NCI-H1417 (cell line): Measurements from ENCODE around the gene MYADML2.
"Not testable (repeated sequence)": the region's sequence is repeated elsewhere in the genome, so short reads cannot be mapped to it uniquely, and the experiment has no call there.

Experiments
- DNase-seq, 3 experiments: peaks; one replicate each; lab custom pipeline; 2025; lab: John Stamatoyannopoulos, UW

Gene MYADML2

GRCh38 chr17:81947189-81947588 is at the start of gene MYADML2:
MYADML2 (minus strand) TSS chr17:81947233; CDS start chr17:81941741, 5,492 bp downstream.
- no peak for DNase-seq

DNA sequence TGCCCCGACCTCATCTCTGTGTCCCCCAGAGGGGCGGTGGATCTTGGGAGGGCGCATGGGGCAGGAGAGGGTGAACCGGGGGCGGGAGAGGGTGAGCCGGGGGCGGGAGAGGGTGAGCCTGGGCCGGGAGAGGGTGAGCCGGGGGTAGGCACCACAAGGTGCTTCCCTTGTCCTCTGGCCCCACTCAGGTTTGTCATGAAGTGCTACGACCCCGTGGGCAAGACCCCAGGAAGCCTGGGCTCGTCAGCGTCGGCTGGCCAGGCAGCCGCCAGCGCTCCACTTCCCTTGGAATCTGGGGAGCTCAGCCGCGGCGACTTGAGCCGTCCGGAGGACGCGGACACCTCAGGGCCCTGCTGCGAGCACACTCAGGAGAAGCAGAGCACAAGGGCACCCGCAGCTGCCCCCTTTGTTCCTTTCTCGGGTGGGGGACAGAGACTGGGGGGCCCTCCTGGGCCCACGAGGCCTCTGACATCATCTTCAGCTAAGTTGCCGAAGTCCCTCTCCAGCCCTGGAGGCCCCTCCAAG is 49.3 kb upstream of the MYADML2 start:
- DNase-seq: no peak

DNA sequence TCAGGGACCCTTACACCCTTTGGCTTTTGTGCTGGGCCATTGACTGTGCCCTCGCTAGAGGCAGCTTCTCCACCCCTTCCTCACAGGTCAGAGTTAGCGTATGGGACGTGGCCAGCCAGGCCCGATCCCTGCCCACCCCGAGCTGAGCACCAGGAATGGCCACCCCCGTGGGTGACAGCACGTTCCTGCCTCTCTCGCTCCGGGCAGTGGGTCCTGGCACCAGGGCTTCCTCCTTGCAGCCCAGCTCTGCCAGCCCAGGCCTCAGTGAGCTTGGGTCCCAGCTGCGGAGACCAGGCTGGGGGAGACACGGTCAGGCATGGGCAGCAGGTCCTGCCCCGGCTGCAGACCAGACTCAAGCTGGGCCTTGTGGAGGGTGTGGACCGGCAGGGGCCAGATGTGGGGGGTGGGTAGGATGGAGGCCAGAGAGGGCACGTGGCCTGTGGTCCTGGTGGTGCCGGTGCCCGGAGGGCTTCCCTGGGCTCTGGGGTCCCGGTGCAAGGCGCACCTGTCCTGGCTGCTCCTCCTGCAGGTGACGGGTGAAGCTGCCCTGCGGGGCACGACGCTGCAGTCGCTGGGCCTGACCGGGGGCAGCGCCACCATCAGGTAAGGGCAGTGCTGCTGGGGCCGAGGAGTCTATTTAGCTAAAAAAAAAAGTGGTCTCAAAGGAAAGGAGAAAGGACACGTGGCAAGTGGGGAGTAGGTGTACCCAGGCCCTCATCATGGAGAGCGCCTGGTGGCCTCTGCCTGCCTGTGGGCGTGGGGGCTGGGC is 48.6 kb upstream of the MYADML2 start:
- no peak for DNase-seq

- DNase-seq: no peak
These were observed 47.8 kb upstream of the MYADML2 start for GRCh38 chr17:81994593-81995462.

DNA sequence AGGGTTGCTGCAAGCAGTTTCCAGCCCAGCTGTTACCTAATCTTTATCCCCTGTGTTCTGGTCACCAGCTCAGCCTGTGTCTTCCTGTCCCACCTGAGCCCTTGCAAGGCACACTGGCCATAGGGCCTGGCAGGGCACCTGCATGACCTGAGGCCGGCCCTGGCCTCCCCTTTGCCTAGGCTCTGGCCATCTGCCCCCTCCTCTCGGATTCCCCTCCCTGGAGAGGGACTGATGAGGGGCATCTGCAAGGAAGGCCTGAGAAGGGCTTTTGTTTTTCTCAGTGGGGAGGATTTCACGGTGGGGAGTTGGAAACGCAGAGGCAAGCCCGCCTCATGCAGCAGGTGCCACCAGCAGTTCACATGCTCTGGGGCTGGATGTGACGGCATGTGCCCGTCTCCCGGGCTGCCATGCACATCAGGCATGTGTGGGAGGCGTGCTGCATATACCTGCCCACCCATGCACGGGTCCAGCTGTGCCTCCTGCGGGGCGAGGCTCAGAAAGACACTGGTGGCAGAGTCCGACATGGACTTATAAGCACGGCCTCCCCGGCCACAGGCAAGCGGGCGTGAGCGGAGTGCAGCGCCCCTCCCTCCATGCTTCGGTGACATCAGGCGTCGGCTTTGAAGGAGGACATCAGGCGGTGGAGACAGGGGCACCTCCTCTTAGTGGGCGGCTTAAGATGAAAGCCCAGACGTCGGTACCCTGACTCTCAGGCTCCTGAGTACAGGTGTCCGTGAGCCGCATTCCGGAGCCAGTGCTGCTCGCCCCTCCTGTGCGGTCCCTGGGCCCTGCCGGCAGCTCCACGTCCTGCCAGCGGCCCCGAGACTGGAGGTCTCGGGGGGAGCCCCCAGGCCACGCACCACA is 46.9 kb upstream of the MYADML2 start:
- no peak for DNase-seq

GRCh38 chr17:81992306-81993102 is 45.5 kb upstream of the MYADML2 start:
- no peak for DNase-seq

GRCh38 chr17:81991684-81992305 is 44.8 kb upstream of the MYADML2 start:
- DNase-seq: peak in 1 of 3 experiments; percentile 40

- DNase-seq: no peak
These were observed 44.0 kb upstream of the MYADML2 start for GRCh38 chr17:81990836-81991683.

DNA sequence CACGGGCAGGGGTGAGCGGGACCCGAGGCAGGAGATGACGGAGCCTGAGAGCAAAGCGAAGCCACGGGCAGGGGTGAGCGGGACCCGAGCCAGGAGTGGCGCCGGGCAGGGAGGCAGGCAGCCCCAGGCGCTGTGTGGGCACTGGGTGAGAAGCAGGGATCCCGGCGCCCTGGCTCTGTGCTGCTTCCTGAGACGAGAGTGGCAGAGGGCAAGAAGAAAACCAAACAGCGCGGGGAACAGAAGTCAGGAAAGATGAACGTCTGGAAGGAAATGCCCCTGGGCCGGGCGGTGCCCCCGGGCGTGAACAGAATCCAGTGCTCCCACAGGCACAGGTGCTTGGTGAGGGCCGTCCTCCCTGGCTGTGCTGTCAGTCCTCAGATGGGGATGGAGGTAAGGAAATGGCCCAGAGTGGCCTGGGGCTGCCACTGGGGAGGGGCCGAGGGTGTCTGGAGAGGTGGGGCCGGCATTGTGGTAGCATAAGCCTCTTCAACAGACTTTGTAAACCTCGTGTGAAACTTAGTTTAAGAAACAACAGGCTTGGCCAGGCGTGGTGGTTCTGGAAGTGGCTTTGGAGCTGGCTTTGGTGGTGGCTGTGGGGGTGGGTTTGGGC is 40.2 kb upstream of the MYADML2 start:
- no peak for DNase-seq

GRCh38 chr17:81986606-81987005 is 39.6 kb upstream of the MYADML2 start:
- DNase-seq: no peak

- no peak for DNase-seq
These were observed 37.9 kb upstream of the MYADML2 start for GRCh38 chr17:81984773-81985410.

DNA sequence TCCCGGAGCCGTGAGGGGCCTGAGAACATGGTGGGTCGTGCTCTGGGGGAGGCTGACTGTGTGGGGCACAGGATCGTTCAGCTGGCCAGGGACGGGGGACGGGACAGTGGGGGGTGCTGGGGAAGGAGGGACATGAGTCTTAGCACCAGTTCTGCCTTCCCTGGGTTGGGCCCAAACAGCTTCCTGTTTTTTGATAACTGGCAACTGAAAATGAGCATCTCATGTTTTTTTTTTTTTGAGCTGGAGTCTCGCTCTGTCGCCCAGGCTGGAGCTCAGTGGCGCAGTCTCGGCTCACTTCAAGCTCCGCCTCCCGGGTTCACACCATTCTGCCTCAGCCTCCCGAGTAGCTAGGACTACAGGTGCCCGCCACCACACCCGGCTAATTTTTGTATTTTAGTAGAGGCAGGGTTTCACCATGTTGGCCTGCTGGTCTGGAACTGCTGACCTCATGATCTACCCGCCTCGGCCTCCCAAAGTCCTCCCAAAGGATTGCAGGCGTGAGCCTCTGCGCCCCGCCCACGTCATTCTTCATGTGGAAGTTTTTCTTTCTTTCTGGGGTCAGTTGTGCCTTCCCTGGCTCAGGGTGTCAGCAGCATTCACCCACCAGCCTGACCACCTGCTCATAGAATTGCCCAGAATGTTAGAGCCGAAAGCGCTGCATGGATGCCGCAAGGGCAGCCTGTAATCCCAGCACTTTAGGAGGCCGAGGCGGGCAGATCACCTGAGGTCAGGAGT is 36.8 kb upstream of the MYADML2 start:
- no peak for DNase-seq

GRCh38 chr17:81983011-81983638 is 36.1 kb upstream of the MYADML2 start:
- DNase-seq: no peak

DNA sequence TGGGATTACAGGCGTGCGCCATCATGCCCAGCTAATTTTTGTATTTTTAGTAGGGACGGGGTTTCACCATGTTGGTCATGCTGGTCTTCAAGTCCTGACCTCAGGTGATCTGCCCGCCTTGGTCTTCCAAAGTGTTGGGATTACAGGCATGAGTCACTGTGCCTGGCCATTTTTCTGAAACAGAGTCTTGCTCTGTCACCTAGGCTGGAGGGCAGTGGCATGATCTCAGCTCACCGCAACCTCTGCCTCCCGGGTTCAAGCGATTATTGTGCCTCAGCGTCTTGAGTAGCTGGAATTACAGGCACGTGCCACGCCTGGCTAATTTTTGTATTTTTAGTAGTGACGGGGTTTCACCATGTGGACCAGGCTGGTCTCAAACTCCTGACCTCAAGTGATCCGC is 34.5 kb upstream of the MYADML2 start:
- DNase-seq: not testable (repeated sequence)

GRCh38 chr17:81980707-81981343 is 33.8 kb upstream of the MYADML2 start:
- DNase-seq: no peak

DNA sequence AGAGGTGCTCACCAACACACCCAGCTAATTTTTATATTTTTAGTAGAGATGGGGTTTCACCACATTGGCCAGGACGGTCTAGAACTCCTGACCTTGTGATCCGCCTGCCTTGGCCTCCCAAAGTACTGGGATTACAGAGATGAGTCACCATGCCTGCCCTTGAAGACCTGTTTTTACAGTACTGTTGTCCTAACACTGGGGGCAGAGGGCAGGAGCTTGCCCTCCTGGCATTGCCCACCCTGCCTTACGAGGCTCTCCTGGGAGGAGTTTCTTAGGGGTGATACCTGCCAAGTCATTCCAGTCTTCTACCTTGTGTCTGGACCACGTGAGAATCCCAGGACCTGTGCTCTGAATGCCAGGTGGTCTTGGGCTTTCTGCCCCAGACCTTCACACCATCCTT is 33.1 kb upstream of the MYADML2 start:
- DNase-seq: no peak
